Thoracic aorta (tissue), 2 donors: ENCODE measurements around the gene LMF2. TPM values are rescaled to one million over a fixed set of nuclear protein-coding genes. Genes with fewer than 3 reads are reported as not detected.

Experiments used
- ATAC-seq: fragments of 150-250 bp; one replicate; pipeline ENCODE4 v1.8.0; 2017; ENCODE audit warnings: low read depth; ENCODE audit not compliant: insufficient number of reproducible peaks, low FRiP score
- DNase-seq: peaks from one replicate; pipeline ENCODE4 v3.0.0-alpha.2; 2020; ENCODE audit warnings: low spot score
- H3K27ac ChIP-seq, 2 donors: fragments of 200-600 bp; sonication (generic); 1 replicate in 1 of 2; 2 replicates in 1 of 2; pipeline ENCODE4 v1.5.1; 2016; ENCODE audit warnings: mild to moderate bottlenecking in 2 of 2, moderate library complexity in 2 of 2
- H3K27me3 ChIP-seq: fragments of 200-600 bp; sonication (generic); replicated peaks from 2 replicates; pipeline ENCODE4 v1.6.0; 2016; ENCODE audit warnings: mild to moderate bottlenecking; ENCODE audit not compliant: insufficient read depth
- H3K36me3 ChIP-seq: fragments of 200-600 bp; sonication (generic); one replicate; pipeline ENCODE4 v1.5.1; 2016
- H3K4me1 ChIP-seq, 2 donors: fragments of 200-600 bp; sonication (generic); 1 replicate in 1 of 2; 2 replicates in 1 of 2; pipeline versions ENCODE4 v1.5.1 to v1.6.0; 2016; ENCODE audit warnings: low read depth in 2 of 2, mild to moderate bottlenecking in 1 of 2; ENCODE audit not compliant: control insufficient read depth in 1 of 2
- H3K4me3 ChIP-seq: fragments of 200-600 bp; sonication (generic); 2 replicates; pipeline ENCODE4 v1.5.1; 2016; ENCODE audit warnings: mild to moderate bottlenecking
- H3K9me3 ChIP-seq: fragments of 200-600 bp; sonication (generic); 2 replicates; pipeline ENCODE4 v1.5.1; 2016
- CTCF ChIP-seq: fragments of 200-600 bp; sonication (generic); IDR thresholded peaks from one replicate; pipeline ENCODE4 v1.5.1; 2019; ENCODE audit warnings: antibody characterized with exemption
- total RNA-seq, 2 donors: library from RNA; depleted of rRNA; stranded (reverse); fragments of >200 nt; gene quantifications; one replicate each; pipeline versions ENCODE4 v1.1.0 to v1.2.3, GENCODE V29; 2016

The LMF2 gene
- total RNA-seq, 2 donors from 2014 or later: 61.9 to 87.6 TPM

DNA sequence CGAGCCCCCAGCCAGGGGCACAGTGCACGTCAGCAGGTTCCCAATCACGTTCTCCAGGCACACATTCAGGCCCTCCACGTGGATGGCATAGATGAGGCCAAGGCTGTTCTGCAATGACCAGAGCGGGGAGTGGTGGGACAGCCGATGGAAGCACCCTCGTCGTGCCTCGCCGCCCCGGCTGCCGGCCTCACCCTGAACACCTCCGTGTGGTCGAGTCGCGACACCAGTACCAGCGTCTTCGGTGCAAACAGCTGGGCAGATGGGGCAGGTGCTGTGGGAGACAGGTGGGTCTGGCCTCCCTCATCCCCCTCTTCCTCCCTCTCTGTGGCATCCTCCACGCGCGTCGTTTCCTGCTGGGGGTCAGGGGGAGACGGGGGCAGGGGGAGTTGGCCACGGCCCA, 40.2 kb downstream of the LMF2 start:
- no peak for DNase-seq
- TF ChIP-seq CTCF: no peak
- peaks cover 48% of the 10 kb centered on the region for H3K36me3 ChIP-seq
- H3K4me1 ChIP-seq: peaks cover 20 to 30% of the 10 kb centered on the region in 2 donors
- no peaks in the 10 kb centered on the region for H3K9me3 ChIP-seq
- no peak overlapping the region for H3K4me3 ChIP-seq
- no peak overlapping the region for H3K27ac ChIP-seq
- ATAC-seq: no peak
- H3K27me3 ChIP-seq: no peaks in the 10 kb centered on the region

DNA sequence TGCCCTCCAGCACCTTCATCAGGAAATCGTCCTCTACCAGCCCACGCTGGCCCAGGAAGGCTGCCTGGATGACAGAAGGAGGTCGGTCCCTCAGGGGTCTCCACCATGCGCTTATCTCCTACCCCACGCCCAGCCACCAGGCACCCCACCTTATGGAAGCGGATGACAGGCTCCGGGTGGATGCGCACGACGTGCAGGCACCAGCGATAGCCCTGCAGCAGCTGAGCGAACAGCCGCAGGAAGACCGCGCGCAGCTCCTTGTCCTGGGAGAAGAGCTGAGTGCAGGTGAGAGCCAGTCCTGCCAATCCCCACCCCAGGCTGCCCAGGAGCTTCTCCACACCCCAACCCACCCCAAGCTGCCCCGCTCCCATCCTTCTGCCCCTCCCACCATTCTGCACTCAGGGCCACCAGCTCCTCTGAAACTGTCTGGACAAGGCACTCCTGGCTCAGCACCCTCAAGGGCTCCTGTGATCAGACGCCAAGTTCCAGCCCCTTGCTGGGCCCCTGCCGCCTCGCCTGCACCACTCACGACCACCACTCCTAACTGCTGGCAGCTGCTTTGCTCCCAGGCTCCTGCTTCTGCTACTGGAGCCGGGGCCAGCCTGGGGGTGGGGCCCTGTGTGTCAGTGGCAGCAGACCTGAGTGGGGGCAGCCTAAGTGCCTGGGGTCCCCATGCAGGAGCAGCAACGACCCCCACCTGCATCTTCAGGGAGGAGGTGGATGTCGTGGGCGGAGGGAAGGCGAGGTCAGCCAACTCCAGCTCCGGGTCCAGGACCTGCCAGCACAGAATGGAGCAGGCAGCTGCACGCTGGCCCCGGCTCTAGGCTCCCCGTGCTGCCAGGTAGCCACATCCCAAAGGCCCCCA, 42.2 kb downstream of the LMF2 start:
- DNase-seq (no peak), ATAC-seq (no peak)
- Histone ChIP-seq H3K27me3 (no peaks in the 10 kb centered on the region), H3K27ac (no peak overlapping the region), H3K4me1 (peaks cover 4 to 12% of the 10 kb centered on the region in 2 donors), H3K4me3 (no peak overlapping the region), H3K36me3 (peaks cover 68% of the 10 kb centered on the region), H3K9me3 (no peaks in the 10 kb centered on the region)
- TF ChIP-seq CTCF: no peak

DNA sequence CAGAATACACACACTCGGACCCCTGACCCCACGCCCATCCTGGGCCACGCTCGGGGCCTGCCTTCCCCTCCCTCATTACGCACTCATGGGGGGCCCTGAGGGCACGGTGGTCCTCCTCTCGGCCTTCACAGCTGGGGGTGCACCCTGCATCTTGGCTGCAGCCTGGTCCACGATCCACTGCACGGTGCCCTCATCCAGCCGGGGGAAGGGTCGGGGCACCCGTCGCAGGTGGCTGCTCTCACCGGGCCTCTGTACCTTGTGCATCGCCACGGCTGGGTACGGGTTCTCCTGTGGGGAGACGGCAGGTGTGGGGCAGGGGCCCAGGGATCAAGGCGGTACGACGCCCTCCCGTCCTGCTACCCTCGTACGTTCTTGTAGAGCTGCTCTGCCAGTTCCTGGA, 43.1 kb downstream of the LMF2 start:
- no peak overlapping the region for H3K27ac ChIP-seq
- no peak overlapping the region for H3K4me3 ChIP-seq
- H3K9me3 ChIP-seq: no peaks in the 10 kb centered on the region
- DNase-seq (no peak), ATAC-seq (no peak)
- TF ChIP-seq CTCF: no peak
- peaks cover 76% of the 10 kb centered on the region for H3K36me3 ChIP-seq
- peaks cover 0 to 3% of the 10 kb centered on the region in 2 donors for H3K4me1 ChIP-seq
- H3K27me3 ChIP-seq: no peaks in the 10 kb centered on the region

DNA sequence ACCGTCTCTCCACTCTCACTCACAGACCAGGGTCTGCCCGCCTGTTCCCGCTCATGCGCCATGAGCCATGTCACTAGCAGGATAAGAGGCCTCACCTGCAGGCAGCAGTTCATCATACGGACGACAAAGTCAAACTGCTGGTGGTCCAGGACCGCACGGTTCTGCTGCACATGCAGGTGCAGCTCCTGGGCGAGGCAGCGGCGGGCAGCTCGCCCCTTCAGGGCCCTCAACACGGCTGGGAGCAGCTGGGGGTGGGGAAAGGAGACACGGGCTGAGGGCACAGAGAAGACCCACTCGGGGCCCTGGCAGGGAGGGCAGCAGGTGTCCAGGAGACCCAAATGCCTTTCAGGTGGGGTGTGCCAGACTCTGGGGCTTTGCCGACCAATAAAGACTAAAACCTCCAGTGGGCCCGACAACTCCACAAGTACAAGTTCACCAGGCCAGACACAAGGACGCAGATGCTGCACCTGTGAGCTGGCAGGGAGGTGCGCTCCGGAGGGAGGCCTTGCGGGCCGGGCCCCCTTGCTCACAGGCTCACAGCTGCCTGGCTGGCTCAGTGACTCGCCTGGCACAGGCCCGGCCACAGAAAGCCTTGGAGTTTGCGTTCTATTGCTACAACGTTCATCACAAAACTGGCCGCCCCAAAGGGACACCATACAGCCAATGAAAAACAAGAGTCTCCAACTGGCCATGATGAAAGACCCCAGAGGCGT, 44.2 kb downstream of the LMF2 start:
- no peak for ATAC-seq
- Histone ChIP-seq H3K4me1 (no peaks in the 10 kb centered on the region), H3K27ac (no peak overlapping the region), H3K27me3 (no peaks in the 10 kb centered on the region), H3K9me3 (no peaks in the 10 kb centered on the region), H3K36me3 (peaks cover 85% of the 10 kb centered on the region), H3K4me3 (no peak overlapping the region)
- DNase-seq: no peak
- no peak for TF ChIP-seq CTCF

DNA sequence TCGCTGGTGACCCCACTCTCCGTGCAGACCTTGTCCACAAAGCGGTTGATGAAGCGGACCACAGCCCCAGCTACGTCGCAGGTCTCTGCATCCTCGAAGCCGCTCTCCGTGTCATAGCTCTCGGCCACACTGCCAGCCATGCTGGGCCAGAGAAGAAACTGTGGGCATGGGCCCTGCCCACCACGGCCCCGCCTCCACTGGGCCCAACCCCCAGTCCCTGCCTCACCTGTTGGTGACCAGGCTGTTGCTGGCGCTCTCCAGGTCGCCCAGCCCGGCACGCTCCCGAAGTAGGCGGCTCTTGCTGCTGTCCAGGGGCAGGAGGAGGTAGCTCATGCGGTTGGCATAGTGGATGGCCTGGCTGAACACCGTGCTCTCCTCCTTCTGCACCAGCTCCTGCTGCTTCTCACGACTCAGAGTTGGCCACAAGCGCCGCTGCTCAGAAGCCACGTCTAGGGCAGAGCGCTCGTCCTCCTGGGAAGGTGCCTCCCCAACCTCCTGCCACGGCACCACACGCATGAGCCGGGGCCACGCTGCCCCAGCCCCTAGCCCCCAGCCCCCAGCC, 45.4 kb downstream of the LMF2 start:
- Histone ChIP-seq H3K36me3 (peaks cover 93% of the 10 kb centered on the region), H3K4me1 (no peaks in the 10 kb centered on the region), H3K4me3 (no peak overlapping the region), H3K9me3 (no peaks in the 10 kb centered on the region), H3K27ac (no peak overlapping the region), H3K27me3 (no peaks in the 10 kb centered on the region)
- TF ChIP-seq CTCF: no peak
- ATAC-seq (no peak), DNase-seq (no peak)
